Fibroblast of the conjunctiva (primary cell): Measurements from ENCODE around the gene S100A1.
"Not testable (repeated sequence)": the region's sequence is repeated elsewhere in the genome, so short reads cannot be mapped to it uniquely, and the experiment has no call there.

Experiments
- DNase-seq: peaks from one replicate; pipeline ENCODE4 v3.0.0-alpha.2; 2010; ENCODE audit warnings: low read depth

S100A1 gene

GRCh38 chr1:153631047-153632022 lies 3.1 kb downstream of the S100A1 start:
- DNase-seq = no peak

- DNase-seq = no peak
Measured at GRCh38 chr1:153633161-153633753, 5.0 kb downstream of the S100A1 start.

- peak; percentile 99 for DNase-seq
Measured at GRCh38 chr1:153633754-153634665, 5.8 kb downstream of the S100A1 start, which contains the start of gene CHTOP. Gene CHTOP (plus strand): TSS chr1:153634066. CDS start chr1:153636589, 2,523 bp downstream.

GRCh38 chr1:153635872-153636271 lies 7.6 kb downstream of the S100A1 start:
- DNase-seq = no peak

- no peak for DNase-seq
Measured at GRCh38 chr1:153636312-153636711, 8.1 kb downstream of the S100A1 start.

- no peak for DNase-seq
Measured at GRCh38 chr1:153638261-153638660, 10.0 kb downstream of the S100A1 start.

- DNase-seq = no peak
Measured at GRCh38 chr1:153639280-153639679, 11.0 kb downstream of the S100A1 start.

GRCh38 chr1:153640213-153640612 lies 12.0 kb downstream of the S100A1 start:
- not testable (repeated sequence) for DNase-seq

- DNase-seq = no peak
Measured at GRCh38 chr1:153640861-153641260, 12.6 kb downstream of the S100A1 start.

- no peak for DNase-seq
Measured at GRCh38 chr1:153642161-153642560, 13.9 kb downstream of the S100A1 start.

GRCh38 chr1:153643100-153643499 lies 14.9 kb downstream of the S100A1 start:
- DNase-seq = no peak

- no peak for DNase-seq
Measured at GRCh38 chr1:153643816-153644215, 15.6 kb downstream of the S100A1 start.

- DNase-seq = no peak
Measured at GRCh38 chr1:153646672-153647345, 18.6 kb downstream of the S100A1 start.

- DNase-seq = no peak
Measured at GRCh38 chr1:153647346-153647714, 19.1 kb downstream of the S100A1 start.

GRCh38 chr1:153648000-153648643 lies 19.9 kb downstream of the S100A1 start:
- DNase-seq = no peak

- no peak for DNase-seq
Measured at GRCh38 chr1:153649137-153649862, 21.1 kb downstream of the S100A1 start.

GRCh38 chr1:153649863-153650235 lies 21.6 kb downstream of the S100A1 start:
- DNase-seq = no peak

GRCh38 chr1:153651771-153652170 lies 23.5 kb downstream of the S100A1 start:
- no peak for DNase-seq

- no peak for DNase-seq
Measured at GRCh38 chr1:153652805-153653500, 24.7 kb downstream of the S100A1 start.

GRCh38 chr1:153655333-153655732 lies 27.1 kb downstream of the S100A1 start:
- DNase-seq = no peak
